ENCODE results near the gene APOC3.

DNA sequence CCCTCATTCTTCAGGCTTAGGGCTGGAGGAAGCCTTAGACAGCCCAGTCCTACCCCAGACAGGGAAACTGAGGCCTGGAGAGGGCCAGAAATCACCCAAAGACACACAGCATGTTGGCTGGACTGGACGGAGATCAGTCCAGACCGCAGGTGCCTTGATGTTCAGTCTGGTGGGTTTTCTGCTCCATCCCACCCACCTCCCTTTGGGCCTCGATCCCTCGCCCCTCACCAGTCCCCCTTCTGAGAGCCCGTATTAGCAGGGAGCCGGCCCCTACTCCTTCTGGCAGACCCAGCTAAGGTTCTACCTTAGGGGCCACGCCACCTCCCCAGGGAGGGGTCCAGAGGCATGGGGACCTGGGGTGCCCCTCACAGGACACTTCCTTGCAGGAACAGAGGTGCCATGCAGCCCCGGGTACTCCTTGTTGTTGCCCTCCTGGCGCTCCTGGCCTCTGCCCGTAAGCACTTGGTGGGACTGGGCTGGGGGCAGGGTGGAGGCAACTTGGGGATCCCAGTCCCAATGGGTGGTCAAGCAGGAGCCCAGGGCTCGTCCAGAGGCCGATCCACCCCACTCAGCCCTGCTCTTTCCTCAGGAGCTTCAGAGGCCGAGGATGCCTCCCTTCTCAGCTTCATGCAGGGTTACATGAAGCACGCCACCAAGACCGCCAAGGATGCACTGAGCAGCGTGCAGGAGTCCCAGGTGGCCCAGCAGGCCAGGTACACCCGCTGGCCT, 641 bp downstream of the APOC3 start:
- no peak for TF ChIP-seq POLR2A (IDR thresholded peaks at IDR 0.05)
- TF ChIP-seq CTCF (IDR thresholded peaks at IDR 0.05) = no peak

Data from prostate gland (tissue), 2 donors.